DOHH2 (cell line): Measurements from ENCODE around the gene TTLL3.
"Not testable (repeated sequence)": the region's sequence is repeated elsewhere in the genome, so short reads cannot be mapped to it uniquely, and the experiment has no call there.

Experiments used
- EZH2phosphoT487 ChIP-seq: fragments of 200-600 bp; sonication (generic); IDR thresholded peaks from 2 replicates; pipeline ENCODE4 v1.6.1; 2017; ENCODE audit warnings: borderline replicate concordance, mild to moderate bottlenecking, antibody characterized with exemption, low read length, moderate library complexity, mixed read lengths
- TF ChIP-seq, protein P1 (sequence below): fragments of 200-600 bp; sonication (generic); IDR thresholded peaks from one replicate; pipeline ENCODE4 v1.5.1; 2014; ENCODE audit warnings: antibody characterized with exemption, mild to moderate bottlenecking, low read depth, low read length; ENCODE audit not compliant: poor library complexity, severe bottlenecking

DNA sequence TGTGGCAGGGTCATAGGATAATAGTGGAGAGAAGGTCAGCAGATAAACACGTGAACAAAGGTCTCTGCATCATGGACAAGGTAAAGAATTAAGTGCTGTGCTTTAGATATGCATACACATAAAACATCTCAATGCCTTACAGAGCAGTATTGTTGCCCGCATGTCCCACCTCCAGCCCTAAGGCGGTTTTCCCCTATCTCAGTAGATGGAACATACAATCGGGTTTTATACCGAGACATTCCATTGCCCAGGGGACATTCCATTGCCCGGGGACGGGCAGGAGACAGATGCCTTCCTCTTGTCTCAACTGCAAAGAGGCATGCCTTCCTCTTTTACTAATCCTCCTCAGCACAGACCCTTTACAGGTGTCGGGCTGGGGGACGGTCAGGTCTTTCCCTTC lies 37.8 kb downstream of the TTLL3 start:
- TF ChIP-seq EZH2phosphoT487, result not testable (repeated sequence)
- TF ChIP-seq, protein P1, sequence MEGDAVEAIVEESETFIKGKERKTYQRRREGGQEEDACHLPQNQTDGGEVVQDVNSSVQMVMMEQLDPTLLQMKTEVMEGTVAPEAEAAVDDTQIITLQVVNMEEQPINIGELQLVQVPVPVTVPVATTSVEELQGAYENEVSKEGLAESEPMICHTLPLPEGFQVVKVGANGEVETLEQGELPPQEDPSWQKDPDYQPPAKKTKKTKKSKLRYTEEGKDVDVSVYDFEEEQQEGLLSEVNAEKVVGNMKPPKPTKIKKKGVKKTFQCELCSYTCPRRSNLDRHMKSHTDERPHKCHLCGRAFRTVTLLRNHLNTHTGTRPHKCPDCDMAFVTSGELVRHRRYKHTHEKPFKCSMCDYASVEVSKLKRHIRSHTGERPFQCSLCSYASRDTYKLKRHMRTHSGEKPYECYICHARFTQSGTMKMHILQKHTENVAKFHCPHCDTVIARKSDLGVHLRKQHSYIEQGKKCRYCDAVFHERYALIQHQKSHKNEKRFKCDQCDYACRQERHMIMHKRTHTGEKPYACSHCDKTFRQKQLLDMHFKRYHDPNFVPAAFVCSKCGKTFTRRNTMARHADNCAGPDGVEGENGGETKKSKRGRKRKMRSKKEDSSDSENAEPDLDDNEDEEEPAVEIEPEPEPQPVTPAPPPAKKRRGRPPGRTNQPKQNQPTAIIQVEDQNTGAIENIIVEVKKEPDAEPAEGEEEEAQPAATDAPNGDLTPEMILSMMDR, result not testable (repeated sequence)
